K562 (cell line): ENCODE data around the gene EXOC6. TPM values are rescaled to one million over a fixed set of nuclear protein-coding genes. Genes with fewer than 3 reads are reported as not detected.

Experiments
- ARID1B ChIP-seq: fragments of 450-650 bp; IDR thresholded peaks from 2 replicates; pipeline ENCODE4 v1.6.1; 2016; ENCODE audit warnings: antibody characterized with exemption, mild to moderate bottlenecking, inconsistent platforms
- CBFB ChIP-seq: sonication (generic); formaldehyde crosslinking; IDR thresholded peaks from 2 replicates; pipeline ENCODE4 v1.4.0; 2020; ENCODE audit warnings: mild to moderate bottlenecking, missing genetic modification reagents
- DPF2 ChIP-seq: fragments of 450-650 bp; IDR thresholded peaks from 2 replicates; pipeline ENCODE4 v1.6.1; 2016
- GABPB2 ChIP-seq: fragments of 250-450 bp; sonication (Bioruptor Pico); conservative IDR thresholded peaks from 2 replicates; pipeline ENCODE4 v1.5.1; 2021; ENCODE audit warnings: mild to moderate bottlenecking
- NELFE ChIP-seq: IDR thresholded peaks from 2 replicates; pipeline ENCODE4 v1.6.1; 2011; ENCODE audit warnings: mild to moderate bottlenecking; ENCODE audit not compliant: insufficient read depth, insufficient read length
- NR2C2 ChIP-seq, 2 experiments: fragments of 200-800 bp in 1 of 2; sonication (Bioruptor generic) in 1 of 2; sonication (generic) in 1 of 2; formaldehyde crosslinking in 1 of 2; IDR thresholded peaks; 2 replicates each; pipeline versions ENCODE4 v1.6.1 to v1.8.0; 2016 to 2022; ENCODE audit warnings: mild to moderate bottlenecking in 1 of 2, missing compliant biosample characterization in 1 of 2, missing genetic modification characterization in 1 of 2, missing genetic modification reagents in 1 of 2
- POLR2B ChIP-seq: fragments of 450-650 bp; IDR thresholded peaks from 2 replicates; pipeline ENCODE4 v1.6.1; 2018; ENCODE audit warnings: low read depth; ENCODE audit not compliant: partially characterized antibody
- POLR3G ChIP-seq: IDR thresholded peaks from 2 replicates; pipeline ENCODE4 v1.6.1; 2011; ENCODE audit not compliant: insufficient read length, insufficient replicate concordance; ENCODE audit errors: extremely low read depth
- SMC3 ChIP-seq: conservative IDR thresholded peaks from 2 replicates; pipeline ENCODE4 v1.6.1; 2011; ENCODE audit warnings: low read depth, low read length, improper control_type of control experiment; ENCODE audit not compliant: insufficient read depth
- TAL1 ChIP-seq: fragments of 450-650 bp; IDR thresholded peaks from 2 replicates; pipeline ENCODE4 v1.6.1; 2016; ENCODE audit warnings: mild to moderate bottlenecking
- TARDBP ChIP-seq: fragments of 450-650 bp; IDR thresholded peaks from 2 replicates; pipeline ENCODE4 v1.6.1; 2016
- ZNF239 ChIP-seq: fragments of 250-450 bp; sonication (Bioruptor Pico); IDR thresholded peaks from 2 replicates; pipeline ENCODE4 v1.4.0; 2020; ENCODE audit warnings: mild to moderate bottlenecking
- ZNF445 ChIP-seq: fragments of 250-450 bp; sonication (Bioruptor Pico); IDR thresholded peaks from 2 replicates; pipeline ENCODE4 v1.4.0; 2020; ENCODE audit warnings: low read depth, mild to moderate bottlenecking, moderate library complexity
- polyA plus RNA-seq, 8 experiments: library from polyadenylated mRNA; depleted of rRNA in 4 of 8; stranded (reverse) in 5 of 8; unstranded in 3 of 8; fragments of >200 nt; fragmentation: Nextera tagmentation in 2 of 8; fragmentation: Illumina TruSeq in 1 of 8; extraction: Ambion mirVana in 2 of 8; extraction: Trizol in 1 of 8; gene quantifications; 2 replicates each; pipeline versions ENCODE4 v1.2.1 to v1.2.3, GENCODE V29; 2011 to 2014; ENCODE audit warnings: inconsistent platforms in 1 of 8, missing spikeins in 1 of 8
- total RNA-seq, 7 experiments: library from RNA; depleted of rRNA in 6 of 7; stranded (reverse); fragments of >200 nt in 6 of 7; fragmentation: Illumina TruSeq in 2 of 7; extraction: Trizol in 2 of 7; gene quantifications; 2 replicates each; pipeline versions ENCODE4 v1.2.1 to v1.2.3, GENCODE V29; 2011 to 2021; ENCODE audit warnings: low replicate concordance in 1 of 7
- TF ChIP-seq, protein P1 (sequence below): sonication (generic); formaldehyde crosslinking; IDR thresholded peaks from 2 replicates; pipeline ENCODE4 v1.4.0; 2020; ENCODE audit warnings: mild to moderate bottlenecking, missing genetic modification reagents
- TF ChIP-seq, protein P2 (sequence below): sonication (generic); formaldehyde crosslinking; IDR thresholded peaks from 2 replicates; pipeline ENCODE4 v1.9.0; 2022; ENCODE audit warnings: mild to moderate bottlenecking, missing genetic modification reagents
- TF ChIP-seq, protein P3 (sequence below): fragments of 450-650 bp; formaldehyde crosslinking; IDR thresholded peaks from 2 replicates; pipeline ENCODE4 v1.4.0; 2020; ENCODE audit warnings: mild to moderate bottlenecking, moderate library complexity
- TF ChIP-seq, protein P4 (sequence below): fragments of 250-450 bp; sonication (Bioruptor Pico); IDR thresholded peaks from 2 replicates; pipeline ENCODE4 v1.5.0; 2020; ENCODE audit warnings: mild to moderate bottlenecking
- TF ChIP-seq, protein P5 (sequence below): fragments of 150-350 bp; IDR thresholded peaks from 2 replicates; pipeline ENCODE4 v1.6.1; 2014; ENCODE audit warnings: low read depth, mild to moderate bottlenecking, low read length, borderline replicate concordance

The EXOC6 gene
- total and polyA plus RNA-seq, 9 of the 15 experiments (the other 6 are each of a cell fraction or from before 2014, with no cell fraction given), result 13.9 to 42.8 (median 24.9) TPM

DNA sequence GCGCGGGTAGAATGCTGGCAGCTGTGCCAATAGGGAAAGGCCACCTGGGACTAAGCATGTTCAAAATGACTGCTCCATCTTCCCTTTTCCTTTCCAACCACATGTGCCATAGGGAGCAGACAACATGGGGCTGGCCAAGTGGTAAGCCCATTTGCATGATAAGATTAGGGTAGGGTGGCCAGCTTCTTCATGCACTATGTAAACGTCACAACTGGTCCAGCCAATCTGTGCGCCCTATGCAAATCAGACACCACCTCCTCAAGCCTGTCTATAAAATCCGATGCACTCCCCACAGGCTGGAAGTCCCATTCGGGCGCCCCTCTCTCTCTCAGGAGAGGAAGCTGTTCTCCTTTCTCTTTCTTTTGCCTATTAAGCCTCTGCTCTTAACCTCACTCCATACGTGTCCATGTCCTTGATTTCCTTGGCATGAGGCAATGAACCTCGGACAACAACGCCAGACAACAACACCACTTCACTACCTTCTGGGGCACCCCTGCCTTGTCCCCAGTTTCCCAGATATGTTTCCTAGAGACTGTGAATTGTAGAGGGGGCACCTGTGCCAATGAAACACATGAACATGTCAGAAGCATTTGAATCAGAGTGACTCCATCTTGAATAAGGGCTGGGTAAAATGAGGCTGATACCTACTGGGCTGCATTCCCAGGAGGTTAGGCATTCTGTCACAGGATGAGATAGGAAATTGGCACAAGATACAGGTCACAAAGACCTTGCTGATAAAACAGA, 19.1 kb upstream of the EXOC6 start (continued):
- TF ChIP-seq NR2C2 (CRISPR knock-in tag; IDR thresholded peaks at IDR 0.05) (no peak), NR2C2 (tag; IDR thresholded peaks at IDR 0.05) (peak; percentile 41), ZNF239 (no peak; the same call in 1 of the 2 replicates), TARDBP (no peak; the same call in 1 of the 2 replicates), CBFB (CRISPR knock-in tag) (no peak), GABPB2 (CRISPR knock-in tag) (no peak), ARID1B (peak; percentile 43), DPF2 (peak; percentile 45; the same call in 1 of the 2 replicates), ZNF445 (no peak), POLR2B (peak; percentile 99), TAL1 (no peak), SMC3 (no peak), NELFE (no peak), POLR3G (no peak)
- TF ChIP-seq, protein P1, sequence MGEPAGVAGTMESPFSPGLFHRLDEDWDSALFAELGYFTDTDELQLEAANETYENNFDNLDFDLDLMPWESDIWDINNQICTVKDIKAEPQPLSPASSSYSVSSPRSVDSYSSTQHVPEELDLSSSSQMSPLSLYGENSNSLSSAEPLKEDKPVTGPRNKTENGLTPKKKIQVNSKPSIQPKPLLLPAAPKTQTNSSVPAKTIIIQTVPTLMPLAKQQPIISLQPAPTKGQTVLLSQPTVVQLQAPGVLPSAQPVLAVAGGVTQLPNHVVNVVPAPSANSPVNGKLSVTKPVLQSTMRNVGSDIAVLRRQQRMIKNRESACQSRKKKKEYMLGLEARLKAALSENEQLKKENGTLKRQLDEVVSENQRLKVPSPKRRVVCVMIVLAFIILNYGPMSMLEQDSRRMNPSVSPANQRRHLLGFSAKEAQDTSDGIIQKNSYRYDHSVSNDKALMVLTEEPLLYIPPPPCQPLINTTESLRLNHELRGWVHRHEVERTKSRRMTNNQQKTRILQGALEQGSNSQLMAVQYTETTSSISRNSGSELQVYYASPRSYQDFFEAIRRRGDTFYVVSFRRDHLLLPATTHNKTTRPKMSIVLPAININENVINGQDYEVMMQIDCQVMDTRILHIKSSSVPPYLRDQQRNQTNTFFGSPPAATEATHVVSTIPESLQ (CRISPR knock-in tag), result no peak
- TF ChIP-seq, protein P2, sequence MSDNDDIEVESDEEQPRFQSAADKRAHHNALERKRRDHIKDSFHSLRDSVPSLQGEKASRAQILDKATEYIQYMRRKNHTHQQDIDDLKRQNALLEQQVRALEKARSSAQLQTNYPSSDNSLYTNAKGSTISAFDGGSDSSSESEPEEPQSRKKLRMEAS (CRISPR knock-in tag), result peak; percentile 53; the same call in 1 of the 2 replicates
- TF ChIP-seq, protein P3, sequence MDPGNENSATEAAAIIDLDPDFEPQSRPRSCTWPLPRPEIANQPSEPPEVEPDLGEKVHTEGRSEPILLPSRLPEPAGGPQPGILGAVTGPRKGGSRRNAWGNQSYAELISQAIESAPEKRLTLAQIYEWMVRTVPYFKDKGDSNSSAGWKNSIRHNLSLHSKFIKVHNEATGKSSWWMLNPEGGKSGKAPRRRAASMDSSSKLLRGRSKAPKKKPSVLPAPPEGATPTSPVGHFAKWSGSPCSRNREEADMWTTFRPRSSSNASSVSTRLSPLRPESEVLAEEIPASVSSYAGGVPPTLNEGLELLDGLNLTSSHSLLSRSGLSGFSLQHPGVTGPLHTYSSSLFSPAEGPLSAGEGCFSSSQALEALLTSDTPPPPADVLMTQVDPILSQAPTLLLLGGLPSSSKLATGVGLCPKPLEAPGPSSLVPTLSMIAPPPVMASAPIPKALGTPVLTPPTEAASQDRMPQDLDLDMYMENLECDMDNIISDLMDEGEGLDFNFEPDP (CRISPR knock-in tag), result no peak; the same call in 1 of the 2 replicates
- TF ChIP-seq, protein P4, sequence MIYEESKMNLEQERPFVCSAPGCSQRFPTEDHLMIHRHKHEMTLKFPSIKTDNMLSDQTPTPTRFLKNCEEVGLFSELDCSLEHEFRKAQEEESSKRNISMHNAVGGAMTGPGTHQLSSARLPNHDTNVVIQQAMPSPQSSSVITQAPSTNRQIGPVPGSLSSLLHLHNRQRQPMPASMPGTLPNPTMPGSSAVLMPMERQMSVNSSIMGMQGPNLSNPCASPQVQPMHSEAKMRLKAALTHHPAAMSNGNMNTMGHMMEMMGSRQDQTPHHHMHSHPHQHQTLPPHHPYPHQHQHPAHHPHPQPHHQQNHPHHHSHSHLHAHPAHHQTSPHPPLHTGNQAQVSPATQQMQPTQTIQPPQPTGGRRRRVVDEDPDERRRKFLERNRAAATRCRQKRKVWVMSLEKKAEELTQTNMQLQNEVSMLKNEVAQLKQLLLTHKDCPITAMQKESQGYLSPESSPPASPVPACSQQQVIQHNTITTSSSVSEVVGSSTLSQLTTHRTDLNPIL (CRISPR knock-in tag), result no peak
- TF ChIP-seq, protein P5, sequence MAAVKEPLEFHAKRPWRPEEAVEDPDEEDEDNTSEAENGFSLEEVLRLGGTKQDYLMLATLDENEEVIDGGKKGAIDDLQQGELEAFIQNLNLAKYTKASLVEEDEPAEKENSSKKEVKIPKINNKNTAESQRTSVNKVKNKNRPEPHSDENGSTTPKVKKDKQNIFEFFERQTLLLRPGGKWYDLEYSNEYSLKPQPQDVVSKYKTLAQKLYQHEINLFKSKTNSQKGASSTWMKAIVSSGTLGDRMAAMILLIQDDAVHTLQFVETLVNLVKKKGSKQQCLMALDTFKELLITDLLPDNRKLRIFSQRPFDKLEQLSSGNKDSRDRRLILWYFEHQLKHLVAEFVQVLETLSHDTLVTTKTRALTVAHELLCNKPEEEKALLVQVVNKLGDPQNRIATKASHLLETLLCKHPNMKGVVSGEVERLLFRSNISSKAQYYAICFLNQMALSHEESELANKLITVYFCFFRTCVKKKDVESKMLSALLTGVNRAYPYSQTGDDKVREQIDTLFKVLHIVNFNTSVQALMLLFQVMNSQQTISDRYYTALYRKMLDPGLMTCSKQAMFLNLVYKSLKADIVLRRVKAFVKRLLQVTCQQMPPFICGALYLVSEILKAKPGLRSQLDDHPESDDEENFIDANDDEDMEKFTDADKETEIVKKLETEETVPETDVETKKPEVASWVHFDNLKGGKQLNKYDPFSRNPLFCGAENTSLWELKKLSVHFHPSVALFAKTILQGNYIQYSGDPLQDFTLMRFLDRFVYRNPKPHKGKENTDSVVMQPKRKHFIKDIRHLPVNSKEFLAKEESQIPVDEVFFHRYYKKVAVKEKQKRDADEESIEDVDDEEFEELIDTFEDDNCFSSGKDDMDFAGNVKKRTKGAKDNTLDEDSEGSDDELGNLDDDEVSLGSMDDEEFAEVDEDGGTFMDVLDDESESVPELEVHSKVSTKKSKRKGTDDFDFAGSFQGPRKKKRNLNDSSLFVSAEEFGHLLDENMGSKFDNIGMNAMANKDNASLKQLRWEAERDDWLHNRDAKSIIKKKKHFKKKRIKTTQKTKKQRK, result no peak
